Ovary (tissue), 3 donors: Measurements from ENCODE around the gene BABAM2.

Source experiments
- POLR2A ChIP-seq: fragments of 450-650 bp; IDR thresholded peaks from one replicate; pipeline ENCODE4 v1.6.1; 2017; ENCODE audit warnings: antibody characterized with exemption, mild to moderate bottlenecking, moderate library complexity
- TF ChIP-seq, protein P1 (sequence below), 3 donors: fragments of 450-650 bp in 2 of 3; fragments of 200-600 bp in 1 of 3; IDR thresholded peaks; one replicate each; pipeline versions ENCODE4 v1.5.1 to v1.8.0; 2016 to 2022; ENCODE audit warnings: antibody characterized with exemption in 3 of 3, mild to moderate bottlenecking in 1 of 3
- donor health status: DM: no; HTN: no; CAD: no.

GRCh38 chr2:27903649-27904404, 13.3 kb downstream of the BABAM2 start:
- TF ChIP-seq POLR2A, result no peak
- TF ChIP-seq, protein P1, sequence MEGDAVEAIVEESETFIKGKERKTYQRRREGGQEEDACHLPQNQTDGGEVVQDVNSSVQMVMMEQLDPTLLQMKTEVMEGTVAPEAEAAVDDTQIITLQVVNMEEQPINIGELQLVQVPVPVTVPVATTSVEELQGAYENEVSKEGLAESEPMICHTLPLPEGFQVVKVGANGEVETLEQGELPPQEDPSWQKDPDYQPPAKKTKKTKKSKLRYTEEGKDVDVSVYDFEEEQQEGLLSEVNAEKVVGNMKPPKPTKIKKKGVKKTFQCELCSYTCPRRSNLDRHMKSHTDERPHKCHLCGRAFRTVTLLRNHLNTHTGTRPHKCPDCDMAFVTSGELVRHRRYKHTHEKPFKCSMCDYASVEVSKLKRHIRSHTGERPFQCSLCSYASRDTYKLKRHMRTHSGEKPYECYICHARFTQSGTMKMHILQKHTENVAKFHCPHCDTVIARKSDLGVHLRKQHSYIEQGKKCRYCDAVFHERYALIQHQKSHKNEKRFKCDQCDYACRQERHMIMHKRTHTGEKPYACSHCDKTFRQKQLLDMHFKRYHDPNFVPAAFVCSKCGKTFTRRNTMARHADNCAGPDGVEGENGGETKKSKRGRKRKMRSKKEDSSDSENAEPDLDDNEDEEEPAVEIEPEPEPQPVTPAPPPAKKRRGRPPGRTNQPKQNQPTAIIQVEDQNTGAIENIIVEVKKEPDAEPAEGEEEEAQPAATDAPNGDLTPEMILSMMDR (IDR thresholded peaks at IDR 0.05), result no peak
